ENCODE measurements around the gene DDX41. TPM values are rescaled to one million over a fixed set of nuclear protein-coding genes. Genes with fewer than 3 reads are reported as not detected.

The DDX41 gene
- total RNA-seq, 4 donors from 2014 or later = 96.5 to 170 (median 130) TPM

- H3K27me3 ChIP-seq = peaks cover 10% of the 10 kb centered on the region
- TF ChIP-seq POLR2AphosphoS5 (IDR thresholded peaks at IDR 0.05) = no peak
- TF ChIP-seq EP300 (IDR thresholded peaks at IDR 0.05; ENCODE audit: low read depth) = no peak
- no peak overlapping the region for H3K4me3 ChIP-seq
- 74 to 80% methylated on average over 2 to 5 of the region's 5 CpGs for WGBS, 2 donors (ENCODE audit: low coverage in 1 of 2)
- H3K36me3 ChIP-seq = no peaks in the 10 kb centered on the region
- peaks cover 29 to 78% (median 57%) of the 10 kb centered on the region in 4 donors for H3K4me1 ChIP-seq
- H3K27ac ChIP-seq = peak overlapping the region; percentile 91 to 96 (median 94)
- in situ Hi-C loops (cut with MboI; ENCODE audit: low pct_ligation_motif_present in 1 of 4, low pct_unique_long_range_greater_than_20kb in 1 of 4, low sequenced_read_pairs in 3 of 4) (no loop called here), intact Hi-C loops (cut with DNase I; ENCODE audit: low total_unique reads) (no loop called here)
- H3K9me3 ChIP-seq = no peaks in the 10 kb centered on the region
- no peak for DNase-seq
Measured at GRCh38 chr5:177493795-177494345, 22.9 kb downstream of the DDX41 start.

- intact Hi-C loops (cut with DNase I; ENCODE audit: low total_unique reads) = no loop called here
- H3K36me3 ChIP-seq = no peaks in the 10 kb centered on the region
- no peaks in the 10 kb centered on the region for H3K27me3 ChIP-seq
- no peaks in the 10 kb centered on the region for H3K9me3 ChIP-seq
- peaks cover 25 to 70% (median 51%) of the 10 kb centered on the region in 4 donors for H3K4me1 ChIP-seq
- TF ChIP-seq POLR2AphosphoS5 (IDR thresholded peaks at IDR 0.05) (no peak), EP300 (IDR thresholded peaks at IDR 0.05; ENCODE audit: low read depth) (no peak), CTCF (IDR thresholded peaks at IDR 0.05) (no peak), POLR2A (IDR thresholded peaks at IDR 0.05) (no peak)
- peak overlapping the region; percentile 91 to 96 (median 94) for H3K27ac ChIP-seq
- DNase-seq = no peak
- 75% methylated on average over 7 of the region's 7 CpGs; no CpG with 5 or more reads in 1 of the 2 donors for WGBS, 2 donors (ENCODE audit: low coverage in 1 of 2)
- no peak overlapping the region for H3K4me3 ChIP-seq
- in situ Hi-C loops (cut with MboI; ENCODE audit: low pct_ligation_motif_present in 1 of 4, low pct_unique_long_range_greater_than_20kb in 1 of 4, low sequenced_read_pairs in 3 of 4) = no loop called here
Measured at GRCh38 chr5:177492841-177493240, 23.9 kb downstream of the DDX41 start.

- Histone ChIP-seq H3K9me3 (no peaks in the 10 kb centered on the region), H3K27me3 (no peaks in the 10 kb centered on the region), H3K4me1 (peaks cover 25 to 68% (median 48%) of the 10 kb centered on the region in 4 donors), H3K36me3 (no peaks in the 10 kb centered on the region), H3K27ac (peak overlapping the region; percentile 91 to 96 (median 94)), H3K4me3 (peak overlapping the region in 1 of 4 donors; percentile 1)
- intact Hi-C loops (cut with DNase I; ENCODE audit: low total_unique reads) = no loop called here
- no peak for TF ChIP-seq POLR2AphosphoS5 (IDR thresholded peaks at IDR 0.05)
- TF ChIP-seq POLR2A (IDR thresholded peaks at IDR 0.05) = no peak
- TF ChIP-seq CTCF (IDR thresholded peaks at IDR 0.05) = no peak
- TF ChIP-seq EP300 (IDR thresholded peaks at IDR 0.05; ENCODE audit: low read depth) = no peak
- DNase-seq = no peak
- in situ Hi-C loops (cut with MboI; ENCODE audit: low pct_ligation_motif_present in 1 of 4, low pct_unique_long_range_greater_than_20kb in 1 of 4, low sequenced_read_pairs in 3 of 4) = no loop called here
- 80% methylated on average over 27 of the region's 54 CpGs; no CpG with 5 or more reads in 1 of the 2 donors for WGBS, 2 donors (ENCODE audit: low coverage in 1 of 2)
Measured at GRCh38 chr5:177491983-177492746, 24.6 kb downstream of the DDX41 start.

GRCh38 chr5:177491429-177491945 lies 25.3 kb downstream of the DDX41 start:
- in situ Hi-C loops (cut with MboI; ENCODE audit: low pct_ligation_motif_present in 1 of 4, low pct_unique_long_range_greater_than_20kb in 1 of 4, low sequenced_read_pairs in 3 of 4) (no loop called here), intact Hi-C loops (cut with DNase I; ENCODE audit: low total_unique reads) (no loop called here)
- no peaks in the 10 kb centered on the region for H3K9me3 ChIP-seq
- H3K36me3 ChIP-seq = no peaks in the 10 kb centered on the region
- peak overlapping the region; percentile 91 to 96 (median 94) for H3K27ac ChIP-seq
- H3K4me3 ChIP-seq = no peak overlapping the region
- TF ChIP-seq CTCF (IDR thresholded peaks at IDR 0.05) = peak; percentile 65 to 86 (median 79)
- peak in 1 of 3 donors; percentile 5 for TF ChIP-seq POLR2AphosphoS5 (IDR thresholded peaks at IDR 0.05)
- TF ChIP-seq POLR2A (IDR thresholded peaks at IDR 0.05) = no peak
- no peak for TF ChIP-seq EP300 (IDR thresholded peaks at IDR 0.05; ENCODE audit: low read depth)
- 47 to 63% methylated on average over 3 to 37 of the region's 43 CpGs for WGBS, 2 donors (ENCODE audit: low coverage in 1 of 2)
- H3K4me1 ChIP-seq = peaks cover 25 to 63% (median 45%) of the 10 kb centered on the region in 4 donors
- H3K27me3 ChIP-seq = no peaks in the 10 kb centered on the region
- peak; percentile 48 for DNase-seq
